ENCODE data around the gene TRIP12. TPM values are rescaled to one million over a fixed set of nuclear protein-coding genes. Genes with fewer than 3 reads are reported as not detected.

The TRIP12 gene
- total and polyA plus RNA-seq, 4 donors: 18.6 to 358 (median 118) TPM

- TF ChIP-seq CTCF (IDR thresholded peaks at IDR 0.05; ENCODE audit: control extremely low read depth, extremely low read depth): no peak
- Histone ChIP-seq H3K4me1 (ENCODE audit: control insufficient read depth in 5 of 5, insufficient read depth in 5 of 5, low read length in 5 of 5) (peaks cover 0 to 5% (median 0%) of the 10 kb centered on the region in 5 donors), H3K9me3 (ENCODE audit: control insufficient read depth in 4 of 4, insufficient read depth in 3 of 4, low read length in 3 of 4) (no peaks in the 10 kb centered on the region), H3K9ac (ENCODE audit: insufficient read depth in 1 of 2, low read length in 2 of 2) (no peak overlapping the region), H3K4me3 (no peak overlapping the region), H3K36me3 (ENCODE audit: control insufficient read depth in 4 of 4, insufficient read depth in 4 of 4, low read length in 4 of 4) (peaks cover 12 to 25% (median 14%) of the 10 kb centered on the region in 4 donors), H3K27ac (ENCODE audit: low read depth in 1 of 2, low read length in 1 of 2) (no peak overlapping the region), H3K27me3 (ENCODE audit: control insufficient read depth in 3 of 3, insufficient read depth in 3 of 3, low read length in 2 of 3) (no peaks in the 10 kb centered on the region)
- 90 to 95% methylated on average over 4 of the region's 4 CpGs for WGBS, 2 donors
- ATAC-seq (ENCODE audit: insufficient read depth, low FRiP score) (no peak), DNase-seq (no peak)
These were observed 47.2 kb downstream of the TRIP12 start for GRCh38 chr2:229874647-229875046.

GRCh38 chr2:229873123-229873581, 48.7 kb downstream of the TRIP12 start:
- no peaks in the 10 kb centered on the region for H3K27me3 ChIP-seq (ENCODE audit: control insufficient read depth in 3 of 3, insufficient read depth in 3 of 3, low read length in 2 of 3)
- DNase-seq: no peak
- no peak for TF ChIP-seq CTCF (IDR thresholded peaks at IDR 0.05; ENCODE audit: control extremely low read depth, extremely low read depth)
- peaks cover 7 to 26% (median 11%) of the 10 kb centered on the region in 4 donors for H3K36me3 ChIP-seq (ENCODE audit: control insufficient read depth in 4 of 4, insufficient read depth in 4 of 4, low read length in 4 of 4)
- 70 to 73% methylated on average over 1 of the region's 1 CpG for WGBS, 2 donors
- no peak overlapping the region for H3K27ac ChIP-seq (ENCODE audit: low read depth in 1 of 2, low read length in 1 of 2)
- H3K9ac ChIP-seq (ENCODE audit: insufficient read depth in 1 of 2, low read length in 2 of 2): no peak overlapping the region
- H3K4me1 ChIP-seq (ENCODE audit: control insufficient read depth in 5 of 5, insufficient read depth in 5 of 5, low read length in 5 of 5): peaks cover 0 to 18% (median 0%) of the 10 kb centered on the region in 5 donors
- no peak for ATAC-seq (ENCODE audit: insufficient read depth, low FRiP score)
- no peaks in the 10 kb centered on the region for H3K9me3 ChIP-seq (ENCODE audit: control insufficient read depth in 4 of 4, insufficient read depth in 3 of 4, low read length in 3 of 4)
- no peak overlapping the region for H3K4me3 ChIP-seq

- DNase-seq (no peak), ATAC-seq (ENCODE audit: insufficient read depth, low FRiP score) (no peak)
- H3K9ac ChIP-seq (ENCODE audit: insufficient read depth in 1 of 2, low read length in 2 of 2): no peak overlapping the region
- no peak for TF ChIP-seq CTCF (IDR thresholded peaks at IDR 0.05; ENCODE audit: control extremely low read depth, extremely low read depth)
- no peaks in the 10 kb centered on the region for H3K9me3 ChIP-seq (ENCODE audit: control insufficient read depth in 4 of 4, insufficient read depth in 3 of 4, low read length in 3 of 4)
- H3K36me3 ChIP-seq (ENCODE audit: control insufficient read depth in 4 of 4, insufficient read depth in 4 of 4, low read length in 4 of 4): peaks cover 2 to 17% (median 5%) of the 10 kb centered on the region in 4 donors
- 92 to 96% methylated on average over 6 of the region's 6 CpGs for WGBS, 2 donors
- H3K4me3 ChIP-seq: no peak overlapping the region
- peaks cover 0 to 24% (median 2%) of the 10 kb centered on the region in 5 donors for H3K4me1 ChIP-seq (ENCODE audit: control insufficient read depth in 5 of 5, insufficient read depth in 5 of 5, low read length in 5 of 5)
- H3K27me3 ChIP-seq (ENCODE audit: control insufficient read depth in 3 of 3, insufficient read depth in 3 of 3, low read length in 2 of 3): no peaks in the 10 kb centered on the region
- no peak overlapping the region for H3K27ac ChIP-seq (ENCODE audit: low read depth in 1 of 2, low read length in 1 of 2)
These were observed 50.7 kb downstream of the TRIP12 start for GRCh38 chr2:229870903-229871656.

Measured in lung (tissue), 12 donors.